Smooth muscle cell (in vitro differentiated cells): ENCODE results near the gene PPRC1. TPM values are rescaled to one million over a fixed set of nuclear protein-coding genes. Genes with fewer than 3 reads are reported as not detected.

ENCODE experiments used
- DNase-seq: peaks from one replicate; lab custom pipeline; 2025; ENCODE audit not compliant: unreplicated experiment; lab: John Stamatoyannopoulos, UW
- H2AFZ ChIP-seq: fragments of 200-600 bp; sonication (generic); 2 replicates; pipeline ENCODE4 v1.6.0; 2016; ENCODE audit warnings: antibody characterized with exemption, low read depth, mild to moderate bottlenecking
- H3F3A ChIP-seq: fragments of 200-600 bp; sonication (generic); 2 replicates; pipeline ENCODE4 v1.6.0; 2017; ENCODE audit warnings: antibody characterized with exemption, low read depth
- H3K27ac ChIP-seq: fragments of 200-600 bp; sonication (generic); 2 replicates; pipeline ENCODE4 v1.5.1; 2016; ENCODE audit warnings: low read depth, mild to moderate bottlenecking
- H3K27me3 ChIP-seq: fragments of 200-600 bp; sonication (generic); 2 replicates; pipeline ENCODE4 v1.6.1; 2016; ENCODE audit warnings: low read depth, mild to moderate bottlenecking
- H3K36me3 ChIP-seq: fragments of 200-600 bp; sonication (generic); 2 replicates; pipeline ENCODE4 v1.5.1; 2016; ENCODE audit warnings: low read depth
- H3K4me1 ChIP-seq: fragments of 200-600 bp; sonication (generic); 2 replicates; pipeline ENCODE4 v1.5.1; 2016; ENCODE audit warnings: low read depth
- H3K4me2 ChIP-seq: fragments of 200-600 bp; sonication (generic); 2 replicates; pipeline ENCODE4 v1.6.0; 2016; ENCODE audit warnings: mild to moderate bottlenecking
- H3K4me3 ChIP-seq: fragments of 200-600 bp; sonication (generic); 2 replicates; pipeline ENCODE4 v1.5.1; 2016; ENCODE audit warnings: mild to moderate bottlenecking
- H3K79me2 ChIP-seq: fragments of 200-600 bp; sonication (generic); 2 replicates; pipeline ENCODE4 v1.6.0; 2016; ENCODE audit warnings: low read depth, mild to moderate bottlenecking
- H3K9ac ChIP-seq: fragments of 200-600 bp; sonication (generic); 2 replicates; pipeline ENCODE4 v1.6.0; 2016; ENCODE audit warnings: low read depth
- H3K9me3 ChIP-seq: fragments of 200-600 bp; sonication (generic); replicated peaks from 2 replicates; pipeline ENCODE4 v1.5.1; 2016; ENCODE audit warnings: low read depth
- H4K20me1 ChIP-seq: fragments of 200-600 bp; sonication (generic); 2 replicates; pipeline ENCODE4 v1.6.0; 2016; ENCODE audit warnings: low read depth
- WGBS: methylation state at CpG from one replicate; pipeline ENCODE4 v1.1.7; 2016; ENCODE audit warnings: low lambda C conversion rate; 5-methylcytosine and 5-hydroxymethylcytosine counted together
- polyA plus RNA-seq: library from polyadenylated mRNA; unstranded; fragments of >200 nt; fragmentation: Nextera tagmentation; extraction: Ambion mirVana; gene quantifications from 2 replicates; pipeline ENCODE4 v1.2.1, GENCODE V29; 2016
- total RNA-seq: library from RNA; depleted of rRNA; stranded (reverse); fragments of >200 nt; gene quantifications from 2 replicates; pipeline ENCODE4 v1.2.3, GENCODE V29; 2014
- TF ChIP-seq, protein P1 (sequence below): fragments of 200-600 bp; sonication (generic); IDR thresholded peaks from 2 replicates; pipeline ENCODE4 v1.5.1; 2017; ENCODE audit warnings: borderline replicate concordance, mild to moderate bottlenecking, antibody characterized with exemption; ENCODE audit not compliant: insufficient read depth, poor library complexity, severe bottlenecking

The PPRC1 gene
- total and polyA plus RNA-seq, 2 experiments from 2014 or later: 36.0 to 38.1 TPM

GRCh38 chr10:102151774-102152544 lies 19.1 kb downstream of the PPRC1 start, which contains the start of gene NOLC1:
TSS of gene NOLC1 (plus strand) at chr10:102152389. CDS start at chr10:102152411, 22 bp downstream.
- no peaks in the 10 kb centered on the region for H3K27me3 ChIP-seq
- peak within 1 kb of the TSS; percentile 86 for H3K4me3 ChIP-seq
- peaks cover 51% of the 10 kb centered on the region for H3K79me2 ChIP-seq
- peak within 1 kb of the TSS; percentile 97 for H3K27ac ChIP-seq
- peaks cover 37% of the 10 kb centered on the region for H3F3A ChIP-seq
- WGBS: 3% methylated on average over 59 of the region's 59 CpGs
- no peaks in the 10 kb centered on the region for H3K9me3 ChIP-seq
- peaks cover 8% of the 10 kb centered on the region for H3K36me3 ChIP-seq
- H3K4me1 ChIP-seq: peaks cover 5% of the 10 kb centered on the region
- peak within 1 kb of the TSS; percentile 94 for H3K9ac ChIP-seq
- H3K4me2 ChIP-seq: peak within 1 kb of the TSS; percentile 93
- TF ChIP-seq, protein P1, sequence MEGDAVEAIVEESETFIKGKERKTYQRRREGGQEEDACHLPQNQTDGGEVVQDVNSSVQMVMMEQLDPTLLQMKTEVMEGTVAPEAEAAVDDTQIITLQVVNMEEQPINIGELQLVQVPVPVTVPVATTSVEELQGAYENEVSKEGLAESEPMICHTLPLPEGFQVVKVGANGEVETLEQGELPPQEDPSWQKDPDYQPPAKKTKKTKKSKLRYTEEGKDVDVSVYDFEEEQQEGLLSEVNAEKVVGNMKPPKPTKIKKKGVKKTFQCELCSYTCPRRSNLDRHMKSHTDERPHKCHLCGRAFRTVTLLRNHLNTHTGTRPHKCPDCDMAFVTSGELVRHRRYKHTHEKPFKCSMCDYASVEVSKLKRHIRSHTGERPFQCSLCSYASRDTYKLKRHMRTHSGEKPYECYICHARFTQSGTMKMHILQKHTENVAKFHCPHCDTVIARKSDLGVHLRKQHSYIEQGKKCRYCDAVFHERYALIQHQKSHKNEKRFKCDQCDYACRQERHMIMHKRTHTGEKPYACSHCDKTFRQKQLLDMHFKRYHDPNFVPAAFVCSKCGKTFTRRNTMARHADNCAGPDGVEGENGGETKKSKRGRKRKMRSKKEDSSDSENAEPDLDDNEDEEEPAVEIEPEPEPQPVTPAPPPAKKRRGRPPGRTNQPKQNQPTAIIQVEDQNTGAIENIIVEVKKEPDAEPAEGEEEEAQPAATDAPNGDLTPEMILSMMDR: no peak
- DNase-seq: peak; percentile 95
- peaks cover 63% of the 10 kb centered on the region for H4K20me1 ChIP-seq
- H2AFZ ChIP-seq: peak within 1 kb of the TSS; percentile 11

DNA sequence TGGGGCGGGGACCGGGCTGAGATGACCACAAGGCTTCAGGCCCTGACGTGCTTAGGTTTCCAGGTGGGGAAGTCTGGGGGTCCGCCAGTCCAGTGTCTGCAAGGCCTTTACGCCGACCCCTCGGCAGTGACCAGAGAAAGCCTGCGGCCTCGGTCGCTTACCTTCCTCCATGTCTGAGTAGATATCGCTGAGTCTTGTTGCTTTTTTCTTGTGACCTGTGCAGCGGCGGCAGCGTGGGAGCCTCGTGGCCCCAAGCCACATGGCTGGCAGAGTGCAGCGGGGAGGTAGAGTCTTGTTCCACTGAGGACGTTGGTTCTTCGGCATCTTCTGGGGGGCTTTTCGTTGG lies 19.7 kb downstream of the PPRC1 start:
- Histone ChIP-seq H3K27ac (peak overlapping the region; percentile 97), H3K4me2 (peak overlapping the region; percentile 93), H2AFZ (peak overlapping the region; percentile 11), H3K27me3 (no peaks in the 10 kb centered on the region), H3K79me2 (peaks cover 56% of the 10 kb centered on the region), H3K4me3 (peak overlapping the region; percentile 86), H4K20me1 (peaks cover 64% of the 10 kb centered on the region), H3K9me3 (no peaks in the 10 kb centered on the region), H3F3A (peaks cover 37% of the 10 kb centered on the region), H3K9ac (peak overlapping the region; percentile 94), H3K4me1 (peaks cover 5% of the 10 kb centered on the region), H3K36me3 (peaks cover 4% of the 10 kb centered on the region)
- TF ChIP-seq, protein P1: no peak
- WGBS: 3% methylated on average over 19 of the region's 19 CpGs
- no peak for DNase-seq

DNA sequence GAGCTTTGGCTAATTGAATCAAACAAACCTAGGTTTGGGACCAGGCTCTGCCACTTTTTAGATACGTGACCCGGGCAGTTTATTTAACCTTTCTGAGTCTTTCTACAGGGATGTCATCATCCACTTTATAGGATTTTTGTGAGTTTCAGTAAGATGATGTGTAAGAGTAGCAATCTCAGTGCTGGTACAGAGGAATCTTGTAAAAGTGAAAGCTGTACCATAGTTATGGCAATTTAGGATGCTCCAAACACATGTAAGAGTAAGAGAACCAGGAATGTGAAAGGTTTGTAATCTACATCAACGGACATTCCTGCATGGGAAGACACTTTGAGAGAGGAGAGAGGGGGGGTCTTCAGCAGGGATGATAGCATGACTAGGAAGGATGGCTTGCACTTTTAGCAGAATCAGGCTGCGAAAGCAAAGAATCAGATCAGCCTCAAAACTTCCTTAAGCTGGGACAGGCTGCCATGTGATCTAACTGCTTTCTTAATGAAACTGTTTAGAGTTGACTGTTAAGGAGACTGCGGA lies 20.3 kb downstream of the PPRC1 start:
- Histone ChIP-seq H3F3A (peaks cover 37% of the 10 kb centered on the region), H3K9me3 (no peaks in the 10 kb centered on the region), H3K4me3 (peak overlapping the region; percentile 86), H3K4me2 (peak overlapping the region; percentile 93), H3K79me2 (peaks cover 63% of the 10 kb centered on the region), H3K9ac (peak overlapping the region; percentile 94), H4K20me1 (peaks cover 65% of the 10 kb centered on the region), H3K27ac (peak overlapping the region; percentile 97), H3K36me3 (peaks cover 8% of the 10 kb centered on the region), H2AFZ (no peak overlapping the region), H3K4me1 (peaks cover 5% of the 10 kb centered on the region), H3K27me3 (no peaks in the 10 kb centered on the region)
- no peak for DNase-seq
- 36% methylated on average over 5 of the region's 5 CpGs for WGBS
- TF ChIP-seq, protein P1: no peak
